H1 (cell line): ENCODE measurements around the gene PORCN. TPM values are rescaled to one million over a fixed set of nuclear protein-coding genes. Genes with fewer than 3 reads are reported as not detected.

Experiments used
- CTCF ChIA-PET: fragments of 300-600 bp; sonication (Branson Sonifier 250); formaldehyde crosslinking; loops from one replicate; lab custom pipeline; 2021; ENCODE audit not compliant: partially characterized antibody; lab: Charles Lee
- POLR2A ChIA-PET: fragments of 300-600 bp; sonication (Branson Sonifier 250); formaldehyde crosslinking; loops from one replicate; lab custom pipeline; 2021; ENCODE audit warnings: inconsistent platforms; ENCODE audit not compliant: partially characterized antibody; lab: Charles Lee
- DNase-seq, 2 experiments: peaks; one replicate each; pipeline versions ENCODE4 v3.0.0 to v3.0.0-alpha.2; 2010 to 2022; ENCODE audit warnings: low spot score in 2 of 2, low read depth in 1 of 2, mixed read lengths in 1 of 2
- FAIRE-seq: peaks from 2 replicates; lab custom pipeline; 2011; peaks lifted over from hg19 to GRCh38; lab: Jason Lieb, UNC
- H2AFZ ChIP-seq: 2 replicates; pipeline ENCODE4 v1.8.1; 2012; ENCODE audit warnings: low read length, inconsistent platforms
- H2AK5ac ChIP-seq: 2 replicates; pipeline ENCODE4 v1.6.1; 2013; ENCODE audit warnings: low read depth, low read length
- H2BK120ac ChIP-seq: replicated peaks from 2 replicates; pipeline ENCODE3; 2013; ENCODE audit warnings: low read depth, low read length, inconsistent platforms
- H2BK12ac ChIP-seq: 2 replicates; pipeline ENCODE4 v1.6.1; 2013; ENCODE audit warnings: low read depth, low read length
- H2BK15ac ChIP-seq: 2 replicates; pipeline ENCODE4 v1.6.1; 2013; ENCODE audit warnings: low read length
- H2BK20ac ChIP-seq: 2 replicates; pipeline ENCODE4 v1.6.1; 2013; ENCODE audit warnings: low read length
- H2BK5ac ChIP-seq: 2 replicates; pipeline ENCODE4 v1.6.1; 2013; ENCODE audit warnings: low read depth, low read length
- H3K14ac ChIP-seq: 2 replicates; pipeline ENCODE4 v1.6.1; 2013; ENCODE audit warnings: inconsistent platforms; ENCODE audit not compliant: insufficient read length
- H3K18ac ChIP-seq: 2 replicates; pipeline ENCODE4 v1.6.1; 2013; ENCODE audit warnings: low read length; ENCODE audit errors: extremely low read depth
- H3K23ac ChIP-seq: 2 replicates; pipeline ENCODE4 v1.6.1; 2013; ENCODE audit warnings: inconsistent platforms; ENCODE audit not compliant: insufficient read length
- H3K23me2 ChIP-seq: 2 replicates; pipeline ENCODE4 v1.6.1; 2013; ENCODE audit warnings: low read depth, low read length
- H3K27ac ChIP-seq: 2 replicates; pipeline ENCODE4 v1.6.1; 2011; ENCODE audit warnings: low read depth, low read length, inconsistent platforms
- H3K27me3 ChIP-seq, 4 experiments: replicated peaks in 1 of 4; 1 replicate in 1 of 4; 2 replicates in 3 of 4; pipeline versions ENCODE4 v1.6.1 to v1.8.1; 2011 to 2013; ENCODE audit warnings: low read length in 3 of 4, mild to moderate bottlenecking in 3 of 4, inconsistent platforms in 2 of 4, mixed read lengths in 2 of 4, moderate library complexity in 1 of 4; ENCODE audit not compliant: control insufficient read depth in 3 of 4, insufficient read depth in 3 of 4; ENCODE audit errors: extremely low read depth in 1 of 4
- H3K36me3 ChIP-seq, 4 experiments: 2 replicates each; pipeline versions ENCODE4 v1.6.1 to v1.8.1; 2011 to 2013; ENCODE audit warnings: mild to moderate bottlenecking in 4 of 4, low read length in 3 of 4, moderate library complexity in 2 of 4, control low read depth in 1 of 4, inconsistent platforms in 1 of 4; ENCODE audit not compliant: insufficient read depth in 4 of 4, control insufficient read depth in 2 of 4
- H3K4ac ChIP-seq: replicated peaks from 2 replicates; pipeline ENCODE3; 2013; ENCODE audit warnings: low read length, low read depth, mixed read lengths, inconsistent platforms; ENCODE audit not compliant: insufficient read length
- H3K4me1 ChIP-seq, 4 experiments: replicated peaks in 1 of 4; 1 replicate in 1 of 4; 2 replicates in 3 of 4; pipeline versions ENCODE4 v1.6.1 to v1.8.1; 2011 to 2013; ENCODE audit warnings: low read length in 3 of 4, inconsistent platforms in 2 of 4, mixed read lengths in 1 of 4; ENCODE audit not compliant: insufficient read depth in 4 of 4, control insufficient read depth in 3 of 4
- H3K4me2 ChIP-seq, 2 experiments: 2 replicates each; pipeline versions ENCODE4 v1.6.1 to v1.8.1; 2011 to 2013; ENCODE audit warnings: low read depth in 2 of 2, low read length in 2 of 2, control low read depth in 1 of 2, inconsistent platforms in 1 of 2, mild to moderate bottlenecking in 1 of 2; ENCODE audit not compliant: insufficient read depth in 1 of 2
- H3K4me3 ChIP-seq, 4 experiments: fragments of 200-600, 300-600 bp in 1 of 4; sonication (generic), shearing (Covaris generic), sonication (Bioruptor Twin) in 1 of 4; 2 replicates each; pipeline versions ENCODE4 v1.5.1 to v1.8.1; 2011 to 2016; ENCODE audit warnings: low read length in 4 of 4, low read depth in 3 of 4, control low read depth in 2 of 4, inconsistent platforms in 2 of 4, mild to moderate bottlenecking in 2 of 4, mixed read lengths in 1 of 4, moderate library complexity in 1 of 4; ENCODE audit not compliant: insufficient read depth in 2 of 4; ENCODE audit errors: extremely low read depth in 1 of 4
- H3K56ac ChIP-seq: replicated peaks from 2 replicates; pipeline ENCODE3; 2013; ENCODE audit warnings: low read depth, mild to moderate bottlenecking, mixed read lengths, low read length, inconsistent platforms; ENCODE audit not compliant: insufficient read length
- H3K79me1 ChIP-seq: 2 replicates; pipeline ENCODE4 v1.6.1; 2013; ENCODE audit warnings: low read depth, low read length, control low read depth
- H3K79me2 ChIP-seq, 2 experiments: 2 replicates each; pipeline versions ENCODE4 v1.6.1 to v1.8.1; 2012 to 2013; ENCODE audit warnings: low read length in 2 of 2, mild to moderate bottlenecking in 2 of 2, inconsistent platforms in 1 of 2; ENCODE audit not compliant: insufficient read depth in 2 of 2, control insufficient read depth in 1 of 2
- H3K9ac ChIP-seq, 4 experiments: replicated peaks in 1 of 4; 1 replicate in 1 of 4; 2 replicates in 3 of 4; pipeline versions ENCODE4 v1.6.1 to v1.8.1; 2011 to 2013; ENCODE audit warnings: low read depth in 3 of 4, low read length in 3 of 4, control low read depth in 2 of 4, mild to moderate bottlenecking in 2 of 4, moderate library complexity in 2 of 4, inconsistent platforms in 1 of 4; ENCODE audit errors: extremely low read depth in 1 of 4
- H3K9me3 ChIP-seq, 2 experiments: 2 replicates each; pipeline versions ENCODE4 v1.6.1 to v1.8.1; 2012 to 2013; ENCODE audit warnings: mild to moderate bottlenecking in 2 of 2, moderate library complexity in 2 of 2, control low read depth in 1 of 2, inconsistent platforms in 1 of 2, low read depth in 1 of 2, low read length in 1 of 2, mixed read lengths in 1 of 2; ENCODE audit not compliant: insufficient read depth in 2 of 2
- H4K20me1 ChIP-seq, 2 experiments: replicated peaks in 1 of 2; 2 replicates each; pipeline versions ENCODE3 to v1.8.1; 2011 to 2013; ENCODE audit warnings: inconsistent platforms in 2 of 2, low read length in 2 of 2, mild to moderate bottlenecking in 1 of 2; ENCODE audit not compliant: insufficient read depth in 2 of 2, control insufficient read depth in 1 of 2
- H4K5ac ChIP-seq: 2 replicates; pipeline ENCODE4 v1.6.1; 2013; ENCODE audit warnings: low read length, low read depth, mixed read lengths, inconsistent platforms; ENCODE audit not compliant: insufficient read length
- H4K8ac ChIP-seq: 2 replicates; pipeline ENCODE4 v1.8.0; 2013; ENCODE audit warnings: mild to moderate bottlenecking, moderate library complexity, low read length, inconsistent platforms; ENCODE audit not compliant: insufficient read depth; ENCODE audit errors: extremely low read depth
- H4K91ac ChIP-seq: replicated peaks from 2 replicates; pipeline ENCODE3; 2013; ENCODE audit warnings: low read length, mixed read lengths, inconsistent platforms; ENCODE audit not compliant: insufficient read length
- TCF12 ChIP-seq: IDR thresholded peaks from 2 replicates; pipeline ENCODE4 v1.6.1; 2011; ENCODE audit warnings: low read depth, mild to moderate bottlenecking, low read length
- WGBS, 2 experiments: shearing (Covaris generic) in 1 of 2; methylation state at CpG; one replicate each; pipeline versions ENCODE4 v1.1.6 to v1.1.7; 2013 to 2015; ENCODE audit warnings: low lambda C conversion rate in 2 of 2, mixed read lengths in 2 of 2, inconsistent platforms in 1 of 2, low coverage in 1 of 2, missing lambda C conversion rate in 1 of 2; ENCODE audit not compliant: insufficient replicate concordance in 2 of 2, insufficient coverage in 1 of 2, insufficient read length in 1 of 2; ENCODE audit errors: extremely low coverage in 1 of 2, missing lambda C conversion rate in 1 of 2; 5-methylcytosine and 5-hydroxymethylcytosine counted together
- polyA plus RNA-seq, 7 experiments: library from polyadenylated mRNA; depleted of rRNA in 3 of 7; stranded (reverse) in 5 of 7; unstranded in 2 of 7; fragments of >200 nt in 5 of 7; fragments of 200-250 nt in 2 of 7; gene quantifications; 1 replicate in 5 of 7; 2 replicates in 1 of 7; 4 replicates in 1 of 7; pipeline versions ENCODE4 v1.2.1 to v1.2.3, GENCODE V29; 2011 to 2013; ENCODE audit warnings: missing spikeins in 2 of 7, mixed read lengths in 2 of 7
- total RNA-seq: library from RNA; stranded (reverse); fragmentation: NEBNext Ultra II Directional; extraction: Animal tissue kit (Norgen Biotek cat#: 25700); gene quantifications from 2 replicates; pipeline ENCODE4 v1.2.1, GENCODE V29; 2021

The PORCN gene
- total and polyA plus RNA-seq, 2 of the 8 experiments (the other 6 are each of a cell fraction or from before 2014, with no cell fraction given) = 14.6 to 34.1 TPM

GRCh38 chrX:48559636-48560035 is 50.8 kb downstream of the PORCN start:
- CTCF ChIA-PET = interaction anchor here (0.5 kb wide), 1 partner anchor 1057 kb away, joined by 3 read pairs; no protein-coding TSS in a partner anchor
- no peak overlapping the region for H2AK5ac ChIP-seq
- no peak overlapping the region for H2BK5ac ChIP-seq
- H3K14ac ChIP-seq = no peak overlapping the region
- peaks cover 0 to 8% (median under 1%) of the 10 kb centered on the region in 4 experiments; a peak in 3 of 8 replicates for H3K36me3 ChIP-seq
- H4K91ac ChIP-seq = no peak overlapping the region
- POLR2A ChIA-PET = interaction anchor here (2.9 kb wide), 1 partner anchor 15 kb away, joined by 11 read pairs; the partner anchor contains the start of gene RBM3
- H4K5ac ChIP-seq = no peak overlapping the region
- no peaks in the 10 kb centered on the region for H4K20me1 ChIP-seq
- H2AFZ ChIP-seq = no peak overlapping the region
- H3K27me3 ChIP-seq = no peaks in the 10 kb centered on the region
- H3K79me1 ChIP-seq = no peaks in the 10 kb centered on the region
- H3K4ac ChIP-seq = no peak overlapping the region
- no peak overlapping the region for H2BK120ac ChIP-seq
- H3K23ac ChIP-seq = no peak overlapping the region
- no peaks in the 10 kb centered on the region for H3K4me1 ChIP-seq
- no peaks in the 10 kb centered on the region for H3K79me2 ChIP-seq
- no peak for DNase-seq
- H2BK15ac ChIP-seq = no peak overlapping the region
- no peak for FAIRE-seq
- no peak overlapping the region for H2BK12ac ChIP-seq
- no peak overlapping the region for H3K56ac ChIP-seq
- H3K4me2 ChIP-seq = no peak overlapping the region
- no peak overlapping the region for H4K8ac ChIP-seq
- H3K18ac ChIP-seq = no peak overlapping the region
- H3K4me3 ChIP-seq = no peak overlapping the region
- H2BK20ac ChIP-seq = no peak overlapping the region
- no peak overlapping the region for H3K27ac ChIP-seq
- no peak overlapping the region for H3K9ac ChIP-seq
- H3K9me3 ChIP-seq = no peaks in the 10 kb centered on the region
- WGBS, 2 experiments = 99% methylated on average over 12 of the region's 24 CpGs; no CpG with 5 or more reads in 1 of the 2 experiments
- H3K23me2 ChIP-seq = no peaks in the 10 kb centered on the region
- no peak for TF ChIP-seq TCF12
